Panc1 (cell line): ENCODE results near the gene SLC35D2. TPM values are rescaled to one million over a fixed set of nuclear protein-coding genes. Genes with fewer than 3 reads are reported as not detected.

Experiments used
- ATAC-seq: fragments of 200-7000 bp; cut with Tn5 transposase; 2 replicates; pipeline ENCODE4 v1.9.1; 2020; ENCODE audit warnings: mild to moderate bottlenecking, moderate library complexity
- BruUV-seq: library from RNA; stranded (reverse); fragments of 400-500 nt; replicated peaks from 2 replicates; lab custom pipeline; 2021; lab: Mats Ljungman, UMichigan
- CTCF ChIA-PET: fragments of 300-600 bp; sonication (Branson Sonifier 250); formaldehyde crosslinking; loops from one replicate; lab custom pipeline; 2022; ENCODE audit warnings: antibody characterized with exemption; lab: Charles Lee
- POLR2A ChIA-PET: fragments of 300-600 bp; sonication (Branson Sonifier 250); formaldehyde crosslinking; loops from one replicate; lab custom pipeline; 2022; ENCODE audit warnings: antibody characterized with exemption; lab: Charles Lee
- DNase-seq: peaks from one replicate; pipeline ENCODE4 v3.0.0-alpha.2; 2010; ENCODE audit warnings: low read depth, low spot score
- H3K27ac ChIP-seq: 2 replicates; pipeline ENCODE4 v1.5.1; 2011; ENCODE audit warnings: mild to moderate bottlenecking, low read length, inconsistent platforms
- H3K27me3 ChIP-seq: fragments of 200-500 bp; sonication (Bioruptor generic); 2 replicates; pipeline ENCODE4 v1.6.0; 2014; ENCODE audit warnings: low read length, inconsistent platforms; ENCODE audit not compliant: control insufficient read depth, insufficient read depth
- H3K36me3 ChIP-seq: fragments of 200-500 bp; sonication (Bioruptor generic); 2 replicates; pipeline ENCODE4 v1.5.1; 2014; ENCODE audit warnings: inconsistent platforms, mild to moderate bottlenecking, low read length, moderate library complexity; ENCODE audit not compliant: control insufficient read depth, insufficient read depth
- H3K4me1 ChIP-seq: 2 replicates; pipeline ENCODE4 v1.5.1; 2011; ENCODE audit warnings: inconsistent platforms, mild to moderate bottlenecking, low read length, moderate library complexity; ENCODE audit not compliant: control insufficient read depth, insufficient read depth
- H3K4me3 ChIP-seq, 2 experiments: 2 replicates each; pipeline ENCODE4 v1.5.1; 2011 to 2012; ENCODE audit warnings: low read depth in 2 of 2, low read length in 2 of 2, mild to moderate bottlenecking in 2 of 2, inconsistent platforms in 1 of 2, moderate library complexity in 1 of 2
- H3K9me3 ChIP-seq: fragments of 200-500 bp; sonication (Bioruptor generic); 2 replicates; pipeline ENCODE4 v1.5.1; 2014; ENCODE audit warnings: low read depth, mild to moderate bottlenecking, inconsistent platforms, low read length, moderate library complexity; ENCODE audit not compliant: control insufficient read depth, insufficient read depth
- CTCF ChIP-seq: fragments of 450-650 bp; IDR thresholded peaks from 2 replicates; pipeline ENCODE4 v1.5.1; 2017; ENCODE audit warnings: mild to moderate bottlenecking
- POLR2AphosphoS5 ChIP-seq: IDR thresholded peaks from 2 replicates; pipeline ENCODE4 v1.6.1; 2012; ENCODE audit warnings: mild to moderate bottlenecking, low read depth, low read length, moderate library complexity
- REST ChIP-seq, 2 experiments: IDR thresholded peaks; 2 replicates each; pipeline ENCODE4 v1.6.1; 2011 to 2012; ENCODE audit warnings: low read depth in 2 of 2, control low read depth in 1 of 2, low read length in 1 of 2, mild to moderate bottlenecking in 1 of 2, moderate library complexity in 1 of 2; ENCODE audit not compliant: insufficient read depth in 1 of 2
- SIN3A ChIP-seq: IDR thresholded peaks from 2 replicates; pipeline ENCODE4 v1.6.1; 2012; ENCODE audit warnings: low read depth, mild to moderate bottlenecking, low read length, moderate library complexity, borderline replicate concordance; ENCODE audit not compliant: insufficient read depth
- TCF7L2 ChIP-seq: IDR thresholded peaks from 2 replicates; pipeline ENCODE4 v1.6.1; 2011; ENCODE audit warnings: mild to moderate bottlenecking, low read depth, low read length, inconsistent platforms
- in situ Hi-C: cut with HindIII; loops from 2 replicates; pipeline ENCODE4 v1.10.0; 2016; ENCODE audit warnings: low sequenced_read_pairs, low pct_unique_long_range_greater_than_20kb
- intact Hi-C: fragments of 100-400 bp; cut with micrococcal nuclease; formaldehyde crosslinking; loops from one replicate; pipeline ENCODE4 v1.10.0; 2022; ENCODE audit not compliant: unreplicated experiment
- total RNA-seq: library from RNA; stranded (reverse); gene quantifications from one replicate; pipeline ENCODE4 v1.2.1, GENCODE V29; 2021; ENCODE audit not compliant: unreplicated experiment

The SLC35D2 gene
- total RNA-seq, 1 experiment from 2014 or later: 23.7 TPM

GRCh38 chr9:96279932-96280331, 103.6 kb downstream of the SLC35D2 start:
- no TSS peak for BruUV-seq
- no peak for ATAC-seq
- intact Hi-C loops (no loop called here), in situ Hi-C loops (no loop called here)
- TF ChIP-seq TCF7L2 (no peak), CTCF (no peak), SIN3A (no peak), REST (IDR thresholded peaks at IDR 0.05; ENCODE audit: insufficient read depth in 1 of 2, low read depth in 2 of 2, low read length in 1 of 2) (no peak), POLR2AphosphoS5 (no peak)
- H3K27ac ChIP-seq: no peak overlapping the region
- ChIA-PET POLR2A (no interaction called here), CTCF (interaction anchor here (0.7 kb wide), 1 partner anchor 52 kb away, joined by 3 read pairs; no protein-coding TSS in a partner anchor)
- DNase-seq: no peak
- H3K9me3 ChIP-seq: peaks cover 5% of the 10 kb centered on the region; the same call in 1 of the 2 replicates
- H3K4me1 ChIP-seq: no peaks in the 10 kb centered on the region
- no peak overlapping the region for H3K4me3 ChIP-seq
- H3K27me3 ChIP-seq: no peaks in the 10 kb centered on the region
- no peaks in the 10 kb centered on the region for H3K36me3 ChIP-seq

GRCh38 chr9:96274939-96275338, 108.6 kb downstream of the SLC35D2 start:
- Histone ChIP-seq H3K36me3 (no peaks in the 10 kb centered on the region), H3K4me3 (no peak overlapping the region), H3K9me3 (peaks cover 9% of the 10 kb centered on the region; the same call in 1 of the 2 replicates), H3K27ac (no peak overlapping the region), H3K4me1 (no peaks in the 10 kb centered on the region), H3K27me3 (no peaks in the 10 kb centered on the region)
- ChIA-PET CTCF (no interaction called here), POLR2A (no interaction called here)
- ATAC-seq (no peak), DNase-seq (no peak)
- TF ChIP-seq TCF7L2 (no peak), SIN3A (no peak), REST (IDR thresholded peaks at IDR 0.05; ENCODE audit: insufficient read depth in 1 of 2, low read depth in 2 of 2, low read length in 1 of 2) (no peak), CTCF (no peak), POLR2AphosphoS5 (no peak)
- no TSS peak for BruUV-seq
- in situ Hi-C loops (no loop called here), intact Hi-C loops (no loop called here)
